Activated CD8-positive, alpha-beta memory T cell treated with anti-CD3 and anti-CD28 coated beads for 36 hours (primary cell): Measurements from ENCODE around the gene TYW1. TPM values are rescaled to one million over a fixed set of nuclear protein-coding genes. Genes with fewer than 3 reads are reported as not detected.
"Not testable (repeated sequence)": the region's sequence is repeated elsewhere in the genome, so short reads cannot be mapped to it uniquely, and the experiment has no call there.

Source experiments
- CTCF ChIA-PET: fragments of 350-600 bp; sonication (Branson Sonifier 250); formaldehyde crosslinking; loops from one replicate; lab custom pipeline; 2021; ENCODE audit warnings: antibody characterized with exemption; lab: Charles Lee
- POLR2A ChIA-PET: fragments of 350-600 bp; sonication (Branson Sonifier 250); formaldehyde crosslinking; loops from one replicate; lab custom pipeline; 2021; ENCODE audit warnings: antibody characterized with exemption; lab: Charles Lee
- total RNA-seq, 2 experiments: library from RNA; stranded (reverse); gene quantifications; one replicate each; pipeline ENCODE4 v1.2.3, GENCODE V29; 2021

Gene TYW1
- total RNA-seq, 2 experiments from 2014 or later, result 20.7 to 21.0 TPM

- CTCF ChIA-PET, result no interaction called here
- POLR2A ChIA-PET, result no interaction called here
These were observed 213.9 kb downstream of the TYW1 start for GRCh38 chr7:67210567-67210966.

GRCh38 chr7:67211650-67212330, 215.2 kb downstream of the TYW1 start:
- POLR2A ChIA-PET, result interaction anchor here (0.6 kb wide), 1 partner anchor 90 kb away, joined by 3 read pairs; no protein-coding TSS in a partner anchor
- CTCF ChIA-PET, result not testable (repeated sequence)

GRCh38 chr7:67213038-67213437, 216.4 kb downstream of the TYW1 start:
- POLR2A ChIA-PET, CTCF ChIA-PET: not testable (repeated sequence)

- CTCF ChIA-PET, POLR2A ChIA-PET: not testable (repeated sequence)
These were observed 226.9 kb downstream of the TYW1 start for GRCh38 chr7:67223551-67223950.

GRCh38 chr7:67226340-67226907, 229.8 kb downstream of the TYW1 start:
- POLR2A ChIA-PET, CTCF ChIA-PET: not testable (repeated sequence)

- CTCF ChIA-PET, POLR2A ChIA-PET: not testable (repeated sequence)
These were observed 230.3 kb downstream of the TYW1 start for GRCh38 chr7:67226967-67227366.

- POLR2A ChIA-PET, CTCF ChIA-PET: not testable (repeated sequence)
These were observed 232.4 kb downstream of the TYW1 start for GRCh38 chr7:67229018-67229417.

GRCh38 chr7:67230029-67230428, 233.4 kb downstream of the TYW1 start:
- CTCF ChIA-PET, result interaction anchor here (0.6 kb wide), 1 partner anchor 1259 kb away, joined by 3 read pairs; no protein-coding TSS in a partner anchor
- POLR2A ChIA-PET, result not testable (repeated sequence)

GRCh38 chr7:67233506-67233905, 236.9 kb downstream of the TYW1 start:
- POLR2A ChIA-PET, result not testable (repeated sequence)
- CTCF ChIA-PET, result interaction anchor here (0.7 kb wide), 1 partner anchor 227 kb away, joined by 4 read pairs; no protein-coding TSS in a partner anchor

- POLR2A ChIA-PET, CTCF ChIA-PET: not testable (repeated sequence)
These were observed 239.6 kb downstream of the TYW1 start for GRCh38 chr7:67236216-67236615.

- POLR2A ChIA-PET, result not testable (repeated sequence)
These were observed 246.2 kb downstream of the TYW1 start for GRCh38 chr7:67242871-67243270.

GRCh38 chr7:67248364-67248763, 251.7 kb downstream of the TYW1 start:
- CTCF ChIA-PET, POLR2A ChIA-PET: not testable (repeated sequence)

More at GRCh38 chr7:67242871-67243270, 246.2 kb downstream of the TYW1 start:
- CTCF ChIA-PET, result not testable (repeated sequence)

- ChIA-PET POLR2A (no interaction called here), CTCF (no interaction called here)
These were observed 255.4 kb downstream of the TYW1 start for GRCh38 chr7:67251986-67252558.

GRCh38 chr7:67255076-67255475, 258.4 kb downstream of the TYW1 start:
- CTCF ChIA-PET, POLR2A ChIA-PET: not testable (repeated sequence)

GRCh38 chr7:67257779-67258178, 261.1 kb downstream of the TYW1 start:
- CTCF ChIA-PET, POLR2A ChIA-PET: not testable (repeated sequence)

GRCh38 chr7:67259363-67259762, 262.7 kb downstream of the TYW1 start:
- POLR2A ChIA-PET, CTCF ChIA-PET: not testable (repeated sequence)

GRCh38 chr7:67260166-67260586, 263.5 kb downstream of the TYW1 start:
- POLR2A ChIA-PET, CTCF ChIA-PET: not testable (repeated sequence)

GRCh38 chr7:67264000-67264399, 267.4 kb downstream of the TYW1 start:
- POLR2A ChIA-PET, CTCF ChIA-PET: not testable (repeated sequence)

- CTCF ChIA-PET, POLR2A ChIA-PET: not testable (repeated sequence)
These were observed 269.4 kb downstream of the TYW1 start for GRCh38 chr7:67266070-67266469.

- ChIA-PET CTCF (no interaction called here), POLR2A (no interaction called here)
These were observed 271.3 kb downstream of the TYW1 start for GRCh38 chr7:67267914-67268313.

- POLR2A ChIA-PET, CTCF ChIA-PET: not testable (repeated sequence)
These were observed 273.3 kb downstream of the TYW1 start for GRCh38 chr7:67269916-67270315.
